SU-DHL-6 (cell line): ENCODE results near the gene GMDS.

Source experiments
- CTCF ChIP-seq: fragments of 200-600 bp; sonication (generic); IDR thresholded peaks from one replicate; pipeline ENCODE4 v1.5.1; 2017; ENCODE audit warnings: antibody characterized with exemption, mild to moderate bottlenecking, low read length, moderate library complexity; ENCODE audit not compliant: insufficient read depth, poor library complexity, severe bottlenecking
- EZH2phosphoT487 ChIP-seq: fragments of 200-600 bp; sonication (generic), shearing (Covaris generic); conservative IDR thresholded peaks from 2 replicates; pipeline ENCODE4 v1.6.1; 2018; ENCODE audit warnings: mild to moderate bottlenecking, antibody characterized with exemption, low read length, moderate library complexity, mixed read lengths

- TF ChIP-seq CTCF (no peak), EZH2phosphoT487 (no peak)
Measured at GRCh38 chr6:1612299-1612973, 633.0 kb downstream of the GMDS start.
